HL-60/S4 treated with retinoic acid at 250 ng/mL for 4 days and 3 days (cell line): ENCODE results near the gene UBXN10.

ENCODE experiments used
- in situ Hi-C: fragments of 300-500 bp; cut with MboI; formaldehyde crosslinking; loops from 2 replicates; pipeline ENCODE4 v1.7.0; 2022; ENCODE audit warnings: low sequenced_read_pairs

UBXN10 gene

DNA sequence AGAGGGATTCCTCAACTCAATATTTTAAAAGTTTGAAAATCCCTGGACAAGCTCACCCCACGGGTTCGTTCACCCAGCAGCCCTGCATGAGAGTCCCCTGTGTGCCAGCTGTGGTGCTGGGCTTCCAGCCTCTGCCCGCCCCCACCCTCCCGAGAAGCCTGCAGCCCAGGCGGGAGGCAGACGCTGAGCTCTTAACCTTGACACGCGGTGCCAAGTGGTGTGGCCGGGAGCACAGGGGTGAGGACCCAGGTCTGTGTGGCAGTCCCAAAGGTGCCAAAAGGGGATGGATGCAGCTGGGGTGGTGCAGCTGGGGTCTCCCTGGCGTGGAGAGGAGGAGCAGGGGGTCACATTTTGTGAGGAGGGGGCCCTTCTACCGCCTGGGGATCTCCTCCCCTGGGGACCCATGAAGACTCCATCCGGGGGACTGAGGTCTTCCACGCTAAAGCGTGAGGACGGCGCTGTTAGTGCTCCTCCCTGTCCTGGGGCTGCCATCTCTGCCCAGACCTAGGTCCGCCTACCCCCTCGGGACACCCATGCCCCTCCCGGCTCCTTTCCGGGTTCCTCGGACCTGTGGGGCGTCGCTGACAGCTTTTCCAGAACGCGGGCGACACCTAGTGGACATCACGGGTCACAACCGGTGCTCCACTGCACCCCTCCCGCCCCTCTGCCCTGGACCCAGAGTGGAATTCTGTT, 33.8 kb upstream of the UBXN10 start:
- in situ Hi-C loops: no loop called here

DNA sequence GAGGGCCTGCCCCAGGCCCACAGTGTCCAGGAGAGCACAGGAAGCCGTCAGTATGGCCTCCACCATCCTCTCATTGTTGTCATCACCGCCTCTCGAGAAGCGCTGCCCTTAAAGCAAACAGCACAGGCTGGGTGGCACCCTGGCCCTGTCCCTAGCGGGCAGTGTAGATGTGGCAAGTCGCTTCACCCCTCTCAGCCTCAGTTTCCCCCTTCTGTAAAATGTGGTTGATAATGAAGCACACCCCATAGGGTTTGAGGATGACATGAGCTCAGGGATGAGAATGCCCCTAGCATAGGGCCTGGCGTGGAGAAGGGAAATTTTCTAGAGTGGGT, 33.3 kb upstream of the UBXN10 start:
- in situ Hi-C loops: no loop called here

DNA sequence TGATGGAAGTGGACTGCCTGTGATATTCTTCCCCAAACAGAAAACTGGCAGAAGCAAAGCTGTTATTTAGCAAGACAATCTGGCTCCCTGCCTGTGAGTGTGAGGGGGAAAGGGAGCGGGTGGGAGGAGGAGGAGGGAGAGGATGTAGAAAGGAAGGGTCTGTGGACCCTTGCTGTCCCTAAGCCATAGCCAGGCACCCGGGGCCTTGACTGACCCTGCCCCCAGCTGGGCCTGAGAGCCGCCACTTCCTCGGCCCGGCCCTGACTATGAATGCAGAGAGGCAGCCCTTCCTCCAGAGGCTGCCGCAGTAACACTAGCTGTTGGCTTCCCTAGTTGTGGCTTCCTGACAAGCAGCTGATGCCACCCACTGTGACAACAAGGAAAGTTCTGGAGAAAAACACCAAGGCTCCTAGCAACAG, 32.9 kb upstream of the UBXN10 start:
- in situ Hi-C loops: no loop called here

DNA sequence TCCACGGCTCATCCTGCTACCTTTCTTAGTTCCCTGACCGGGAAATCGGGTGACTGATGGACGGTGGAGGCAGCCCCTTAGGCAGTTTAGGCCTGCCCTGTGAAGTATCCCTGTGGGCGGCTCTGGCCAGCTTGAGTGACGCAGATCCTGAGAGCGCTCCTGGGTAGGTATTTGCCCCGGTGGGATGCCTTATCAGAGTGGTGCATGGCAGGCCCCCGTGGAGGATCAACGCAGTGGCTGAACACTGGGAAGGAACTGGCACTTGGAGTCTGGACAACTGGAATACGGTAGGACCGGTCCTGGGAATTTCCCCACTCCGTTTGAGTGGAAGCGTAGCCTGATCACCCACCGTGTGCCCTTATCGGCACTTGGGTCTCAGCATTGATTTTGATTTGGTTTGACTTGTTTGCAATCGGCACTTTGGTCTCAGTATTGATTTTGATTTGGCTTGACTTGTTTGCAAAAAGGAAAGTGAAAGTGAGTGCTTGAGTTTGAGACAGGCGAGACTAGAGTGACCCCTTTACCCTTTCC, 31.5 kb upstream of the UBXN10 start:
- in situ Hi-C loops: no loop called here

DNA sequence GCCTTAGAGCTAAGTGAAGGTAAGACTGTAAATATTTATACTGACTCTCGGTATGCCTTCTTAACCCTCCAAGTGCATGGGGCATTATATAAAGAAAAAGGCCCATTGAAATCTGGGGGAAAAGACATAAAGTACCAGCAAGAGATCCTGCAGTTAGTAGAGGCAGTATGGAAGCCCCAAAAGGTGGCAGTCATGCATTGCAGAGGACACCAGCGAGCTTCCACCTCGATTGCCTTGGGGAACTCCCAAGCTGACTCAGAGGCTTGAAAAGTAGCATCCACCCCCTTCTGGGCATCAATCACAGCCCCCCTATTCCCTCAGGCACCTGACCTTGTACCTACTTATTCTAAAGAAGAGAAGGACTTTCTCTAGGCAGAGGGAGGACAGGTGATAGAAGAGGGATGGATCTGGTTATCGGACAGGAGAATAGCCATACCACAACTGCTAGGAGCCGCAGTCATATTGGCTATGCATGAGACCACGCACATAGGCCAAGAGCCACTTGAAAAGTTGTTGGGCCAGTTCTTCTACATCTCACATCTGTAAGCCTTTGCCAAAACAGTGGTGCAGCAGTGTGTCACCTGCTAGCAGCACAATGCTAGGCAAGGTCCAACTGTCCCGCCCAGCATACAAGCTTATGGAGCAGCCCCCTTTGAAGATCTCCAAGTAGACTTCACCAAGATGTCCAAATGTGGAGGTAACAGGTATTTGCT, 27.4 kb upstream of the UBXN10 start:
- in situ Hi-C loops: no loop called here

DNA sequence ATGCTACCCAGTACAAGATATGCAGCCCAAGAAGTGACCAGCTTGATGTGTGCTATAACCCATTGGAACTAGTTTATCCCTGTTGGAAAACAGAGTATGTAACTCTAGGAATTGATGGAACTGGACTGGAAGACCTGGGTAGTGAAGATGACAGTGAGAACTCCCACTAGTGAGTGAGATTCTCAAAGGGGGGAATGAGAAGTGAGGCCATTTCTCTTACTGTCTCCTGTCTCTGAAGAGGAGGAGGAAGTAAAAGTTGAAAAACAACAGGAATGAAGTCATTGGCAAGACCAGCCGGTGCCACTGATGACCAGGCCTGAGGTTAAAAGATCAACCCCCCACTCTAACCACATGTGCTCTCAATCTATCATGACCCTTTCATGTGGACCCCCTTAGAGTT, 25.9 kb upstream of the UBXN10 start:
- in situ Hi-C loops: no loop called here

DNA sequence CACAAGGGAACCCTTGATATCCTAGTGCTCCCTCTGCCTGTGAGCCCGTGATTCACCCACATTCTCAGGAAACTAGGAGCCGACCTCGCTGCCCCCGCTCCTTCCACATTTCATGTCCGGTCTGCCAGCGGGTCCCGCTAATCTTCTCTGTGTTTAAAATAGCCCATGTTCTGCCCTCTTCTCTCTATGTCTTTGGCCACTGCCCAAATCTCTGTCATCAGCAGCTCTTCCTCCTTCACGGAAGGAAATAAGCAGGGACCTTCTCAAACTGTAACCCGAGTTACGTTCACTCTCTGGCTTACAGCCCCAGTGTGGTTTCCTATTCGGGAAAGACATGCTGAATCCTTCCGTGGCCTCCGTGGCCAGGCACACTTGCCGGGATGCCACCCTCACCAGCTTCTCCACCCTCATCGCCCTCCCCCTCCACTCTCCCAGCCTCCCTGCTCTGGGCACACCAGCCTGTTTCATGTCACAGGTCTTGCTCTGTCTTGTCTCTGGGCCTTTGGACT, 21.1 kb upstream of the UBXN10 start:
- in situ Hi-C loops: no loop called here

DNA sequence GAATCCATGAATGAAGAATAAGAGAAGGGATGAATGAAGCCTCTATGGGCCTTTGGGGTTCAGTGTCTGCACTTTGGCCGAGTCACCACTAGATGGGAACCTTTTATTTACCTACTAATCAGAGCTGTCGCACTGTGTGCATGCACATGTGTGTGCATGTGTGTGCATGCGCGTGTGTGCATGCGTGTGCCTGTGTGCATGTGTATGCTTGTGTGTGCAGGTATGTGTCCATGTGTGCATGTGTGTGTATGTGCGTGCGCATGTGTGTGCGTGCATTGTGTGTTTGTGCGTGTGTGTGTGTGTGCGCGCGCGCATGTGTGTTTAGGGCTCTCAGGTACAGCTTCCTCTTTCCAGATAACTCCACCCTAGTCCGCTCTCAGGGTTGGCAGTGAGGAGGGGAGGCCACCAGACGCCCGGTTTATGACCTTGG, 20.4 kb upstream of the UBXN10 start:
- in situ Hi-C loops: no loop called here

DNA sequence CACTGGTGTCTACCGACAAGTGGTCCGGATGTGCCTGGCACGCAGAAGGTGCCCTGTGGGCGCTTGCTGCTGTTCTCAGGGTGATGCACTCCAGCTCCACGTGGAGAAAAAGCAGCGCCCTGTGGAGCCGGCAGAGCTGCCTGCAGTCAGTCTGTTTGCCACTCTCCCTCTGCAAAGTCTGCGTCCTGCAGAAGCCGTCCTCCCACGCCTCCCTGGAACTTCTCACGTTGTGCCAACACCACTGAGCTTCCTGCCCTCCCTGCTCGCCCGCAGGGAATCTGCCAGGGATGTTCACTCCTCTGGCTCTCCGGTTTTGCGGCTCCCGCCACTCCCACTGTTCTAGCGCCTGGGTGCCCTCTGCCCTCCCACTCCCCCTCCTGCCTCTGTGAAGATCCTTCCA, 19.8 kb upstream of the UBXN10 start:
- in situ Hi-C loops: no loop called here

DNA sequence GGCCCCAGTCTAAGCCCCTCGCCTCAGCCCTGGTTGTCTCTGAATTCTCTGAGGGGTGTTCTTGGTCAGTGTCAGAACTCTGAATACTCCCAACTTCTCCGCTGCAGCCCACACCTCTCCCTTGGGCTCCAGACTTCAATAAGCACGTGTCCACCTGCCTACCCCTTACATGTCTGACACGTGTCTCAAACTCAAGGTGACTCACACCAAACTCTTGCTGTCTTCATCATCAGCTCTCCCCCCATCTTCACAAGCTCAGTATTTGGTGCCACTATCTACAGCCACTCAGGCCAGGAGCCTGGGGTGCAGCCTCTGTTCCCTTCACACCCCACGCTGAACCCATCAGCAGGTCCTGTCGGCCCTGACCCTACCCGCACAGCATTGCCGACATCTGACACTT, 18.8 kb upstream of the UBXN10 start:
- in situ Hi-C loops: no loop called here

DNA sequence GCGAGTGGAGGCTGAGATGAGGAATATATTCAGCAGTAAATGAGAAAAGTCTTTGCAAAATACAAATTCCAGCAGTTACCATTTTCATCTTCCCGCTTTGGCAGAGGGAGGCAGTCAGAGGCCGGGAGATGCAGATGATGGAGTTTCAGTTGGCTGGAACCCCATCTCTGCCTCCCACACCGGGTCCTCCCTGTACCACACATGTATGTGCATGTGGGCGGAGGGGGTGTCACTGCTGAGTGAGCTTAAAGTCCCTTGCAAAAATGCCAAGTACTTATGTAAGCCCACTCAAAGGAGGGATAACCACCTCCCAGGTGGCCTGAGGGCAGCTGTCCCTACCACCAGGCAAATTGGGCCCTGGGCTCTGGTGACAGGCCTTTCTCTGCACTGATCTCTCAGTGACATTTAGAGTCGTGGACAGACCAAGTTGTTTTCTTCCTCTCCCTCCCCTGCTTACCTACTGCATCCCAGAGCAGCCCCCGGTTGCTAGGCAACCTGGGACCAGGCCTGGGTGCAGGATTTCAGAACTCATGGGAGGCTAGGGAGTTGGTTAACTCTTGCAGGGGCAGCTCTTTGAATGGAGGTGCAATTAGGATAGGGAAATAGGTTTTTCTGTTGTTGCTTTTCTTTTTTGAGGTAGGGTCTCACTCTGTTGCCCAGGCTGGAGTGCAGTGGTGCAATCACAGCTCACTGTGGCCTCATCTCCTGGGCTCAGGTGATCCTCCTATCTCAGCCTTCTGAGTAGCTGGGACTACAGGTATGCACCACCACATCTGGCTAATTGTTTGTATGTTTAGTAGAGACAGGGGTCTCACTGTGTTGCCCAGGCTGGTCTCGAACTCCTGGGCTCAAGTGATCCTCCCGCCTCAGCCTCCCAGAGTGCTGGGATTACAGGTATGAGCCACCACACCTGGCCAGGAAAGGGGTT, 17.1 kb upstream of the UBXN10 start:
- in situ Hi-C loops: no loop called here

DNA sequence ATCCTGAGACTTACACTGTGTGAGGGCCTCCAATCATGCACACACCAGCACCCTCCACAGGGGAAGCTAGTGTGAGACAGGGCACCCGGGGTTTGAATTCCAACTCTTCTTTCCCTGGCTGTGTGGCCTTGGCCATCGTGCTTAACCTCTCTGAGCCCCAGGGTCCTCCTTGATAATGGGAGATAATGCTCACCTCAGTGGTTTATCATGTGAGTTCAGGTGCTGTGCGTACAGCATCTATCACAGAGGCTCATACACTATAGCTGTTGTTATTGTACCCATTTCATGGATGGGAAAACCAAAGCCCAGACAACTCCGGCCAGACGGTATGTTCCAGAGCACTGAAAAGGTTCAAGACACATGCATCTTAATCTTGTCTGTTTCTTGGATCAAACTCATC, 16.0 kb upstream of the UBXN10 start:
- in situ Hi-C loops: no loop called here

DNA sequence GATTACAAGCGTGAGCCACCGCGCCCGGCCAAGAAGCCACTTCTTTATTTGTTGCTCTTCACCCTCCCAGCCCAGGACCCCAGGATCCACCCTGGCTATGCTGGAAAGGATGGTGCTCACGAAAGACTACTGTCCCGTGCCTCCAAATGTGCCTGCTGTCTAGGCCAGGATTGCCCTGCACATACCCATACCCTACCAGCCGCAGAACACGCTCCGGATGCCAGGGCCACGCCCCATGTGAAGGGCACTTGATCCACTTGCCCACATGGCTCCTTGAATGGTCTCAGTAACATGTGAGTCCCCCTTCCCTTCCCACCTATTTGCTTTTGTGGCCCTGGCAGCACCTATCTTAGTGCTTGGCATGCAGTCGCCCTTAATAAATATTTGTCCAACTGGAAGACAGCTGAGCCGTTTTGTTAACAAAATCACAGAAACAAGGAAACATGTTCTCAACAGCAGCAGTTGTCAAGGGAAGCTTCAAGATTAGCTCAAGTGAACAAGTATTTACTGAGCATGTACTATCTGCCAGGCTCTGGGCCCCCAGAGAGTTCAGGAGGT, 13.8 kb upstream of the UBXN10 start:
- in situ Hi-C loops: no loop called here

DNA sequence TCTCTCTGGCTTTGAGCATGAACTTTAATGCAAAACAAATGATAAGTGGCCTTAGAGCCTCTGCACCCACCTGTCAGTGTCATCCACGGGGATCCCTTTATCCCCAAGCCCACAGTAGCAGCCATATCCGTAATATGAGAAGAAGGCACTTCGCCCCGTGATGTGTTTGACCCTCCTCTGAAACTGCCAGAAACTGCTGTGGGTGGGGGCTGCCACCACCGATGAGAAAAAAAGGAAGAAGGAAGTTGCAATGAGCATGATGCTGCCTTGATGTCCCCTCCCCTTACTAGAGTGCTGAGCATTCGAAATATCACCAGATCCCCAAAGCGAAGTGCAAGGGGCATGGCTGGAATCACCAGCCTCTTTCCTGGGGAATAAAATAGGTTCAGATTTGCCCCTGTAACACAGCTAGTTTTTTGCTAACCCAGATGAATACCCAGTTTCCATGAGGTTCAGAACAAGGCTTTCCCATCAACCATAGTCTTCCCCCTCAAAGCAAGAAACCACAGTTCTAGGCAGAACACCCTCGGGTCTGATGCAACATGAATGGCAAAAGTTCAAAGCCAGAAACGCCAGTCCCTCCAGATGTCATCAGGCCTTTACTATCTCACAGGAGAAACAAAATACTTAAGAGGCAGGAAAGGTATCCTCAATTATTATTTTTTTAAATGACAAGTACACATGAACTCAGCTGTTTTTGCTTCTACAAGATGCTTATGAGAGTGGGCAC, 10.8 kb upstream of the UBXN10 start:
- in situ Hi-C loops: no loop called here

DNA sequence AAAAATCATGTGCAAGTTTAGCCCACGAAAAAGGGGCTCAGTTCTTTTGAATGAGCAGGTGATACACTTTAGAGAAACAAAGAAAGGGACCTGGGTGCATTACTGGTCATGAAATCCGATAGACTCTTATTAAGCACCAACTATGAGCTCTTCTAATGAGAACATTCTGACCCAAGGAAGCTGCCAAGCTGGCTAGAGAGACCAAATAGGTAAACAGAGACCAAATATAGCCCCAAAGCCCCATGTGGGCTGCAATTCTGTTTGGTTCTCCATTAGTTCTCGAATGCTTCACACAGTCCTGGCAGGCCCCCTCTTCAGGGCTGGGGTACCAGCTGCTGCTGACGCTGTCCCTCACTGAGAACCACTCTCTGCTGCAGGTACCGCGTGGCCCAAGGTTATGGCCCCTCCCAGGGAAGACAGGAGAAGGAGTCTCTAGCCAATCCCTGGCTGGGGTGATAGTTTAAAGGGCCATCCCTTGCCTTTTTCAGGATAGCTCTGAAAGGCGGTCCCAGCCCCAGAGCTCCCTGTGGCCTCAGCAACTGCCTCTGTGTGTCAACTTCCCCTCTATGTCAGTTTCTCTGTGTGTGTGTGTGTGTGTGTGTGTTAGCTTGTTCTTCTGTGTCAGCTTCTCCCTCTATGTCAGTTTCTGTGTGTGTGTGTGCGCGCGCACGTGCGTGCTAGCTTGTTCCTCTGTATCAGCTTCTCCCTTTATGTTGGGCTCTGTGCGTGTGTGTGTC, 7.1 kb upstream of the UBXN10 start:
- in situ Hi-C loops: no loop called here

DNA sequence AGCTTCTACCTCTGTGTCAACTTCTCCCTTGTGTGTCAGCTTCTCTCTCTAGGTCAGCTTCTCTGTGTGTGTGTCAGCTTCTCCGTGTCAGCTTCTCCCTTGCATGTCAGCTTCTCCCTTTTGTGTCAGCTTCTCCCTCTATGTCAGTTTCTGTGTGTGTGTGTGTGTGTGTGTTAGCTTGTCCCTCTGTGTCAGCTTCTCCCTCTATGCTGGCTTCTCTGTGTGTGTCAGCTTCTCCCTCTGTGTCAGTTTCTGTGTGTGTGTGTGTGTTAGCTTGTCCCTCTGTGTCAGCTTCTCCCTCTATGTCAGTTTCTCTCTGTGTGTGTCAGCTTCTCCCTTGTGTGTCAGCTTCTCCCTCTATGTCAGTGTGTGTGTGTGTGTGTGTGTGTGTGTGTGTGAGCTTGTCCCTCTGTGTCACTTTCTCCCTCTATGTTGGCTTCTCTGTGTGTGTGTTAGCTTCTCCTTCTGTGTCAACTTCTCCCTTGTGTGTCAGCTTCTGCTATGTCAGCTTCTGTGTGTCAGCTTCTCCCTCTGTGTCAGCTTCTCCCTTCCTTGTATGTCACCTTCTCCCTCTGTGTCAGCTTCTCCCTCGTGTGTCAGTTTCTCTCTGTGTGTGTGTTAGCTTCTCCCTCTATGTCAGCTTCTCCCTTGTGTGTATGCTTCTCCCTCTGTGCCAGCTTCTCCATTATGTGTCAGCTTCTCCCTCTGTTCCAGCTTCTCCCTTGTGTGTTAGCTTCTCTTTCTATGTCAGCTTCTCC, 6.3 kb upstream of the UBXN10 start:
- in situ Hi-C loops: no loop called here

DNA sequence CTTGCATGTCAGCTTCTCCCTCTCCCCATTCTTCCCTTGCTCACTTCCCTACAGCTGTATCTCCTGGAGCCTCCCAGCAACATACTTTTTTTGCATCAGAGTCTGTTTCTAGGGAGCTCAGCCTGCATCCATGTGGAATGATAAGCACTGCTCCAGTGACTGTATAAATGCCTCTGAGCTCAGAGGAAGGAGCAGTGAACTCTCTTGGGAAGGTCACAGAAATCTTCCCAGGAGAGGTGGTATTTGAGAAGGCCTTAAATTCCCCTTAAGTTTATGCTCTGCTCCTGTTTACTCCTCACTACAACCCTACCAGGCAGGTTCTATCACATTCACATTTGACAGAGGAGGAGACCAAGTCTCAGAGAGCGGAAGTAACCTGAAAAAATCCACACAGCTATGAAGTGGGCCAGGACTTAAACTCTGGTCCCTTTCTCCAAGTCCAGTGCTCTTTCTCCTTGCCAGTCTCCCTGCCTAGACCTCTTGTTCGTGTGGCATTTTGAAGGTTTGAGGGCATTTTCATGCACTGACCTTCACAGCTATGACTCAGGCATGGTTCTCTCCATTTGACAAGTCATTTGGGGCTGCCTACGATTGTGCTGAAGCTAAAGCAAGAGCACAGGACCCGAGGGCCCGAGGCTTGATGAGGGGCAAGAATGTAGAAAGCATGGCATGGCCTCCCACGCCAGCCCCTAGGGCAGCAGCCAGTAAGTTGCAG, 5.6 kb upstream of the UBXN10 start:
- in situ Hi-C loops: no loop called here

DNA sequence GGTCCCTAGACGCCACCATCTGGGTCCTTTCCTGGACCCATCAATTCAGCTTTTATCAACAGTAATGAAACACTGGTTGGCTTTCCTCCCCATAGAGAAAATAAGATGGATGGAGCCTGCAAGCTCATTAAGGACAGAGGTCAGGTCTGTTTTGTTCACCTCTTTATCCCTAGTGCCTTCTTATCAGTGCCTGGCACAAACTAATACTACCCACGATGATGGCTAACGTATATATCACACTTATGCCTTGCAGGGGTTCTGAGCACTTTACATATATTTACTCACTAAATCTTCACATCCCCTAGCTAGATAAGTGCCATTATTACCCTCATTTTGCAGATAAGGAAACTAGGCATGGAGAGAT, 5.1 kb upstream of the UBXN10 start:
- in situ Hi-C loops: no loop called here
